ENCODE results near the gene GJD3.
A peak's percentile ranks its signal among the peaks of the same experiment; 100 is the strongest.
"Not testable (repeated sequence)": the region's sequence is repeated elsewhere in the genome, so short reads cannot be mapped to it uniquely, and the experiment has no call there.

The GJD3 gene

GRCh38 chr17:40367728-40368127, 3.2 kb upstream of the GJD3 start:
- not testable (repeated sequence) for DNase-seq

GRCh38 chr17:40366861-40367518, 2.5 kb upstream of the GJD3 start:
- DNase-seq = no peak

GRCh38 chr17:40366076-40366860, 1.7 kb upstream of the GJD3 start:
- no peak for DNase-seq

- no peak for DNase-seq
Measured at GRCh38 chr17:40364906-40365305, 369 bp upstream of the GJD3 start.

GRCh38 chr17:40363111-40363827, 1.3 kb downstream of the GJD3 start:
- DNase-seq = peak; percentile 31

GRCh38 chr17:40362696-40363110, 1.8 kb downstream of the GJD3 start:
- DNase-seq = peak; percentile 87

GRCh38 chr17:40361925-40362695, 2.4 kb downstream of the GJD3 start:
- no peak for DNase-seq

- no peak for DNase-seq
Measured at GRCh38 chr17:40361063-40361924, 3.2 kb downstream of the GJD3 start.

GRCh38 chr17:40360091-40360490, 4.4 kb downstream of the GJD3 start:
- DNase-seq = no peak

- DNase-seq = peak; percentile 92
Measured at GRCh38 chr17:40358323-40359038, 6.1 kb downstream of the GJD3 start.

GRCh38 chr17:40356990-40357881, 7.3 kb downstream of the GJD3 start:
- no peak for DNase-seq

GRCh38 chr17:40355804-40356758, 8.5 kb downstream of the GJD3 start:
- DNase-seq = no peak

- peak; percentile 79 for DNase-seq
Measured at GRCh38 chr17:40355123-40355803, 9.3 kb downstream of the GJD3 start.

- DNase-seq = no peak
Measured at GRCh38 chr17:40354221-40355122, 10.1 kb downstream of the GJD3 start.

GRCh38 chr17:40352779-40353394, 11.7 kb downstream of the GJD3 start:
- no peak for DNase-seq

GRCh38 chr17:40352237-40352778, 12.2 kb downstream of the GJD3 start:
- DNase-seq = no peak

Measured in stimulated activated CD4-positive, alpha-beta T cell treated with anti-CD3 and anti-CD28 coated beads, Interleukin-4, amount 100 ng/mL, for 24 hours (primary cell).